Esophagus mucosa (tissue), 1 donor: ENCODE measurements around the gene POLE3. TPM values are rescaled to one million over a fixed set of nuclear protein-coding genes. Genes with fewer than 3 reads are reported as not detected.
"Not testable (repeated sequence)": the region's sequence is repeated elsewhere in the genome, so short reads cannot be mapped to it uniquely, and the experiment has no call there.

Experiments used
- ATAC-seq: fragments of 200-7000 bp; cut with Tn5 transposase; one replicate; pipeline ENCODE4 v1.9.1; 2020
- total RNA-seq: library from RNA; stranded (reverse); gene quantifications from one replicate; pipeline ENCODE4 v1.2.4, GENCODE V29; 2023
- donor health status: DM: yes; HTN: yes; CAD: no.

Gene POLE3
- total RNA-seq, 1 donor from 2014 or later = 39.7 TPM

- ATAC-seq = peak; percentile 99
Observed at GRCh38 chr9:113401027-113401792, 9.3 kb downstream of the POLE3 start, which contains the start of gene ALAD. ALAD (minus strand) TSS chr9:113401284; CDS start chr9:113393559, 7,725 bp downstream.

GRCh38 chr9:113399646-113400200 lies 10.8 kb downstream of the POLE3 start:
- ATAC-seq = no peak

GRCh38 chr9:113398796-113399195 lies 11.7 kb downstream of the POLE3 start:
- no peak for ATAC-seq

- ATAC-seq = no peak
Observed at GRCh38 chr9:113397203-113397631, 13.3 kb downstream of the POLE3 start.

GRCh38 chr9:113395000-113395861 lies 15.2 kb downstream of the POLE3 start:
- no peak for ATAC-seq

GRCh38 chr9:113393281-113393680 lies 17.2 kb downstream of the POLE3 start:
- ATAC-seq = no peak

- no peak for ATAC-seq
Observed at GRCh38 chr9:113391917-113392316, 18.6 kb downstream of the POLE3 start.

- ATAC-seq = no peak
Observed at GRCh38 chr9:113390192-113390960, 20.1 kb downstream of the POLE3 start.

- ATAC-seq = no peak
Observed at GRCh38 chr9:113389451-113389850, 21.0 kb downstream of the POLE3 start.

GRCh38 chr9:113388833-113389232 lies 21.6 kb downstream of the POLE3 start:
- no peak for ATAC-seq

- ATAC-seq = no peak
Observed at GRCh38 chr9:113387560-113388230, 22.8 kb downstream of the POLE3 start.

GRCh38 chr9:113386571-113387393 lies 23.7 kb downstream of the POLE3 start:
- ATAC-seq = peak; percentile 49

GRCh38 chr9:113381909-113382411 lies 28.5 kb downstream of the POLE3 start:
- peak; percentile 74 for ATAC-seq

- ATAC-seq = peak; percentile 1
Observed at GRCh38 chr9:113381441-113381840, 29.0 kb downstream of the POLE3 start.

- ATAC-seq = peak; percentile 74
Observed at GRCh38 chr9:113380869-113381378, 29.6 kb downstream of the POLE3 start.

GRCh38 chr9:113379829-113380210 lies 30.7 kb downstream of the POLE3 start:
- ATAC-seq = not testable (repeated sequence)

GRCh38 chr9:113379094-113379828 lies 31.2 kb downstream of the POLE3 start:
- ATAC-seq = not testable (repeated sequence)

GRCh38 chr9:113376634-113377567 lies 33.6 kb downstream of the POLE3 start, which contains the start of gene HDHD3:
HDHD3 (minus strand) TSS chr9:113376986; CDS start chr9:113374354, 2,632 bp downstream.
- ATAC-seq = peak; percentile 81
